SJCRH30 (cell line): ENCODE measurements around the gene GPBP1L1. TPM values are rescaled to one million over a fixed set of nuclear protein-coding genes. Genes with fewer than 3 reads are reported as not detected.
"Not testable (repeated sequence)": the region's sequence is repeated elsewhere in the genome, so short reads cannot be mapped to it uniquely, and the experiment has no call there.

ENCODE experiments used
- DNase-seq, 2 experiments: peaks; one replicate each; pipeline ENCODE4 v3.0.0-alpha.2; 2015 to 2020
- H3K27ac ChIP-seq: fragments of 250-450 bp; sonication (Bioruptor Pico); 2 replicates; pipeline ENCODE4 v1.5.1; 2020; ENCODE audit warnings: mild to moderate bottlenecking, moderate library complexity
- H3K27me3 ChIP-seq: fragments of 250-450 bp; sonication (Bioruptor Pico); 2 replicates; pipeline ENCODE4 v1.5.1; 2020; ENCODE audit warnings: mild to moderate bottlenecking, moderate library complexity
- H3K36me3 ChIP-seq: fragments of 250-450 bp; sonication (Bioruptor Pico); 2 replicates; pipeline ENCODE4 v1.5.1; 2020; ENCODE audit warnings: mild to moderate bottlenecking, moderate library complexity
- H3K4me1 ChIP-seq: fragments of 250-450 bp; sonication (Bioruptor Pico); 2 replicates; pipeline ENCODE4 v1.5.1; 2020; ENCODE audit warnings: mild to moderate bottlenecking, moderate library complexity
- H3K4me3 ChIP-seq: fragments of 250-450 bp; sonication (Bioruptor Pico); 2 replicates; pipeline ENCODE4 v1.5.1; 2020; ENCODE audit warnings: mild to moderate bottlenecking, moderate library complexity
- H3K9me3 ChIP-seq: fragments of 250-450 bp; sonication (Bioruptor Pico); replicated peaks from 2 replicates; pipeline ENCODE4 v1.5.1; 2020; ENCODE audit warnings: mild to moderate bottlenecking, moderate library complexity
- total RNA-seq: library from RNA; depleted of rRNA; stranded (reverse); fragments of >200 nt; shearing (Covaris generic); gene quantifications from 2 replicates; pipeline ENCODE4 v1.2.3, GENCODE V29; 2014

The GPBP1L1 gene
- total RNA-seq, 1 experiment from 2014 or later, result 119 TPM

DNA sequence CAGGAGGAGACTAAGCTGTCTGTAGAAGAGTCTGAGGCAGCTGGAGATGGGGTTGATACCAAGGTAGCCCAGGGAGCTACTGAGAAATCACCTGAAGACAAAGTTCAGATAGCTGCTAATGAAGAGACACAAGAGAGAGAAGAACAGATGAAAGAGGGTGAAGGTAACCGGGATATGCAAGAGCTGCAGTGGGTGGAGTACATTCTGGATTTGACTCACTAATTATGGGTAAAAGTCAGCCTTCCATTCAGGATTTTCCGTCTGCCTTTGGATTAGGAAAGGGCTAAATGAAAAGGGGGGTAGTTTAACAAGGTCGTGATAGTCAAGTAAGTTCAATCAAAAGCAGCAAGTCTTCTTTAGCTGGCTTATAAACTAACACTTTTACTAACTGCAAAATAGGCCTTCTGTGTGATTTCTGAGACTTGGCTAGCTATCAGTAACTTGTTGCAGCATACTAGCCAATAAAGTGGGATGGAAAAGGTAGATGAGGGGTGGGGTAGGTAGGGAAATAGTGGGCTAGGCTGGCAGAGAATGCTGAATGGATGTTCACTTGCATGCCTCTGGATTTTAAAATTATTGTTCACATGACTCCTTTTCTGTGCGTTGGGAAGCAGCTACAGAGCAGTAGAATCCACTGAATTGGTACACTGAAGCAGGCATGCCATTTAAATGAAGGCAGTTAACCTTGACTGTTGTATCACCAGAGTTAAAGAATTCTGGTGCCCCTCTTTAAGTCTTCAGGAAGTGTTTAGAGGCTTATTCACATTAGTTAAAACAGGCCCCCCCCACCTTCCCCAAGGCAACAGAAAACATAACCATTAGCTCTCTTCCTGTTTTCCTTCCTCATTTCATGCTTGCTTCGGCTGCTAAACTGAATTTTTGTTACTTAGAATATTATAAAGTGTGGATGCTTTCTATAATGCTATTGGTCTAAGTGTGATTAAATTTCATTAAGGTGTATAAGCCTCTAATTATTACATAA lies 77.9 kb downstream of the GPBP1L1 start:
- DNase-seq, result no peak
- peaks cover 89% of the 10 kb centered on the region for H3K36me3 ChIP-seq

GRCh38 chr1:45607404-45608074 lies 78.8 kb downstream of the GPBP1L1 start:
- H3K36me3 ChIP-seq, result peaks cover 88% of the 10 kb centered on the region
- no peaks in the 10 kb centered on the region for H3K27me3 ChIP-seq
- H3K4me1 ChIP-seq, result peaks cover 1% of the 10 kb centered on the region; the same call in 1 of the 2 replicates
- no peak overlapping the region for H3K27ac ChIP-seq
- DNase-seq, result no peak
- no peak overlapping the region for H3K4me3 ChIP-seq
- no peaks in the 10 kb centered on the region for H3K9me3 ChIP-seq

More for the DNA sequence above, 77.9 kb downstream of the GPBP1L1 start:
- Histone ChIP-seq H3K9me3 (no peaks in the 10 kb centered on the region), H3K27ac (no peak overlapping the region), H3K4me1 (no peaks in the 10 kb centered on the region), H3K27me3 (no peaks in the 10 kb centered on the region), H3K4me3 (no peak overlapping the region)

- Histone ChIP-seq H3K27me3 (no peaks in the 10 kb centered on the region), H3K4me3 (no peak overlapping the region), H3K36me3 (peaks cover 82% of the 10 kb centered on the region), H3K9me3 (no peaks in the 10 kb centered on the region), H3K27ac (no peak overlapping the region), H3K4me1 (peaks cover 9% of the 10 kb centered on the region)
- DNase-seq, result no peak
Measured at GRCh38 chr1:45604239-45604638, 82.1 kb downstream of the GPBP1L1 start.

GRCh38 chr1:45596765-45597164 lies 89.6 kb downstream of the GPBP1L1 start:
- DNase-seq, H3K4me1 ChIP-seq, H3K27ac ChIP-seq, H3K4me3 ChIP-seq, H3K27me3 ChIP-seq, H3K9me3 ChIP-seq: not testable (repeated sequence)
- peaks cover 74% of the 10 kb centered on the region for H3K36me3 ChIP-seq

DNA sequence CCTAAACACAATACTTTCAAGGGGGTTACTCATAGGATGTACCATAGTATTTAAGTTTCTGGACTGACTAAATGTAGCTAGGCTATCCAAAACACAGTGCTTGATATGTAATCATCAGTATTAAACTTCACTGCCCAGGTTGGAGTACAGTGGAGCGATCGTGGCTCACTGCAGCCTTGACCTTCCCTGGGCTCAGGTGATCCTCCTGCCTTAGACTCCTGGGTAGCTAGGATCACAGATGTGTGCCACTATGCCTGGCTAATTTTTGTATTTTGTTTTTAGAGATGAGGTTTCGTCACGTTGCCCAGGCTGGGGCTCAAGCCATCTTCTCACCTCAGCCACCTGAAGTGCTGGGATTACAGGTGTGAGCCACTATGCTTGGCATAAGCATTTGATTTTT lies 91.9 kb downstream of the GPBP1L1 start:
- Histone ChIP-seq H3K27ac (no peak overlapping the region), H3K36me3 (peaks cover 79% of the 10 kb centered on the region), H3K4me1 (no peaks in the 10 kb centered on the region), H3K4me3 (no peak overlapping the region), H3K9me3 (no peaks in the 10 kb centered on the region), H3K27me3 (no peaks in the 10 kb centered on the region)
- no peak for DNase-seq

DNA sequence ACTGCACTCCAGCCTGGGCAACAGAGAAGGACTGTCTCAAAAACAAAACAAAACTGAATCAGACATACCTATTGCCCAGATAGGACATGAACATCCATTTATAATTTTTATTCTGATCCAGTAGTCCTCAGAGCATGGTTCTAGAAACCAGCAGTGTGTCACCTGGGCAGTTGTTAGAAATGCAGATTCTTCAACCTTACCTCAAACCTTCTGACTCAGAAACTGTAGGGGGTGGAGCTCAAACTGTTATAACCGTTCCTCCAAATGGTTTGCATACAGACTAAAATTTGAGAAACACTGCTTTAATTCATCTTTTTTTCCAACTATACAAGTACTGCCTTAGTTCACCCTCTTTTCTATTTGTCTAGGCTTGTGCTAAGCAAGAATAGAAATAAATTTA lies 96.5 kb downstream of the GPBP1L1 start:
- H3K36me3 ChIP-seq, result peaks cover 66% of the 10 kb centered on the region
- no peak overlapping the region for H3K27ac ChIP-seq

GRCh38 chr1:45586769-45587168 lies 99.6 kb downstream of the GPBP1L1 start:
- no peaks in the 10 kb centered on the region for H3K27me3 ChIP-seq
- peaks cover 40% of the 10 kb centered on the region for H3K36me3 ChIP-seq
- H3K4me1 ChIP-seq, result peaks cover 5% of the 10 kb centered on the region; the same call in 1 of the 2 replicates
- H3K9me3 ChIP-seq, result no peaks in the 10 kb centered on the region
- no peak overlapping the region for H3K27ac ChIP-seq
- no peak for DNase-seq
- H3K4me3 ChIP-seq, result no peak overlapping the region

More for the DNA sequence above, 96.5 kb downstream of the GPBP1L1 start:
- Histone ChIP-seq H3K4me1 (peaks cover 5% of the 10 kb centered on the region; the same call in 1 of the 2 replicates), H3K4me3 (no peak overlapping the region), H3K9me3 (no peaks in the 10 kb centered on the region), H3K27me3 (no peaks in the 10 kb centered on the region)
- no peak for DNase-seq

DNA sequence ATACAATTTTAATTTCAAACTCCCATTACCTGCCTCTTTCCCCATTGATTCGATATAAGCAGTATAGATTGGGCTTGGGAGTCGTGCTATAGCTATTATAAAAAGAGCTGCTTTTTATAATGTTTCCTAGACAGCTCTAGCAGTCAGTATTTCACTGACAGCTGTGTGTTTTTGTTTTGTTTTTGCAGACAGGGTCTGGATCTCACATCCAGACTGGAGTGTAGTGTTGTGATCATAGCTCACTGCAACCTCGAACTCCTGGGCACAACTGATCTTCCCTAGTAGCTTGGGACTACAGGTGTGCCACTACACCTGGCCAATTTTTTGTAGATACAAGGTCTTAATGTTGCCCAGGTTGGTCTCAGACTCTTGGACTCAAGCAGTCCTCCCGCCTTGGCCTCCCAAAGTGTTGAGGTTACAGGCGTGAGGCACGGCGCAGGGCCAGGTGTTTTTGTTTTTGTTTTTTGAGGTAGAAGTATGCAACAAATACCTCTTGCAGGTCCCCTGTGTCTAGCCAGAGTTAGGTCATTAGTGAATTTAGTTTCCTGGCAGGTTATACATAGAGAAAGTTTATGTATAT lies 100.7 kb downstream of the GPBP1L1 start:
- no peak for DNase-seq
- H3K27ac ChIP-seq, result no peak overlapping the region
- peak overlapping the region; percentile 100 for H3K4me3 ChIP-seq
- no peaks in the 10 kb centered on the region for H3K27me3 ChIP-seq
- H3K4me1 ChIP-seq, result peaks cover 5% of the 10 kb centered on the region; the same call in 1 of the 2 replicates
- H3K36me3 ChIP-seq, result peaks cover 29% of the 10 kb centered on the region
- H3K9me3 ChIP-seq, result no peaks in the 10 kb centered on the region

DNA sequence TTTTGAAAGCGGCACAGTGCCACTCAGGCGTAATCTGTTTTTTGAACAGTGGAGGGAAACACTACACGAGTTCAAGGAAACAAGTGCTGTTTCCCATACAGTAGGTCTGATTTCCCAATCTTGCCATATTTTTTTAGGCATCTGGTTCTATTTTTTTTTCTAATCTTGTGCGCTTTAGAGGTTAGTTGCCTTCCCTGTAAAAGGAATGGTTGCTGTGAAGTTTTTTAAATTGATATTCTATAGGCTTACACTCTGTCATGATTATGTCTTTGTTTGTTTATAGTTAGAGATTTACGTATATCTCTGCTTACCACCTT lies 101.3 kb downstream of the GPBP1L1 start:
- H3K4me3 ChIP-seq, result peak overlapping the region; percentile 100
- H3K36me3 ChIP-seq, result peaks cover 29% of the 10 kb centered on the region
- H3K27ac ChIP-seq, result peak overlapping the region; percentile 97
- H3K27me3 ChIP-seq, result no peaks in the 10 kb centered on the region
- peaks cover 5% of the 10 kb centered on the region; the same call in 1 of the 2 replicates for H3K4me1 ChIP-seq
- DNase-seq, result no peak
- no peaks in the 10 kb centered on the region for H3K9me3 ChIP-seq

DNA sequence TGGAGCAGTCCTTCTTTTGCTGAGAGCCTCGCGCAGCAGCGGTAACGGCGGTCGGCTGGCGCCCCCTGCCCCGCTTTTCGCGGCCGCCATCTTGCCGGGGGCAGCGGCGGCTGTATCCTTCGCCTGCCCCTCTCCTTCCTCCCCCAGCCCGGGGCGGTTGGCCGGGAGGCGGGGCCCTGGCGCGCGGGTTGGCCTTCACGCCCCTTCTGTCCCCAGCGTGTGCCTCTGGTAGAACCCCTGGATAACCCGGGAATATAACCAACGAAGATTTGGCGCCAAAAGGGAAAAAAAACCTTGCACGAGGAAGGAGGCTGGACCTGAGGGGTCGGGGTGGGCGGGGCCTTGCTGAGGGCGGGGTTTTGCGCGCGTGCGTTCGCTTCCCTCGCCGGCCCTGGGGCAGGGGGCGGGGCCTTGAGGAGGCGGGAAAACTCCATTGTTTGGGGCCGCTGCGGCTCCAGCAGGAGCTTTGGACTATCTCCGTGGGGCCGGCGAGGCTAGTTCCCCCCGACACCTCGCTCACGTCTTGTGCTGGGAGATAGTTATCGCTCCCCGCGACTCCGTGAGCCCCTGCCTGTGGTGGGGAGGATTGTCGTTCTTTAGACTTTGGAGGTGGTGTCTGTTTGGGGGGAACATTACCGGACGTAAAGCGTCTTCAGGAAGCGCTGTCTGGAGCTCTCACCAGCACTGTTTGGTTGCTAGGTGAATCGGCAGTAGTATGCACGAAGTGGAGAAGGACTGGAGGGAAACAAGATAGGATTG lies 101.8 kb downstream of the GPBP1L1 start:
- Histone ChIP-seq H3K27ac (peak overlapping the region; percentile 97), H3K9me3 (no peaks in the 10 kb centered on the region), H3K4me3 (peak overlapping the region; percentile 100), H3K36me3 (peaks cover 24% of the 10 kb centered on the region), H3K4me1 (peaks cover 5% of the 10 kb centered on the region; the same call in 1 of the 2 replicates), H3K27me3 (no peaks in the 10 kb centered on the region)
- DNase-seq, result peak; percentile 92 to 97

DNA sequence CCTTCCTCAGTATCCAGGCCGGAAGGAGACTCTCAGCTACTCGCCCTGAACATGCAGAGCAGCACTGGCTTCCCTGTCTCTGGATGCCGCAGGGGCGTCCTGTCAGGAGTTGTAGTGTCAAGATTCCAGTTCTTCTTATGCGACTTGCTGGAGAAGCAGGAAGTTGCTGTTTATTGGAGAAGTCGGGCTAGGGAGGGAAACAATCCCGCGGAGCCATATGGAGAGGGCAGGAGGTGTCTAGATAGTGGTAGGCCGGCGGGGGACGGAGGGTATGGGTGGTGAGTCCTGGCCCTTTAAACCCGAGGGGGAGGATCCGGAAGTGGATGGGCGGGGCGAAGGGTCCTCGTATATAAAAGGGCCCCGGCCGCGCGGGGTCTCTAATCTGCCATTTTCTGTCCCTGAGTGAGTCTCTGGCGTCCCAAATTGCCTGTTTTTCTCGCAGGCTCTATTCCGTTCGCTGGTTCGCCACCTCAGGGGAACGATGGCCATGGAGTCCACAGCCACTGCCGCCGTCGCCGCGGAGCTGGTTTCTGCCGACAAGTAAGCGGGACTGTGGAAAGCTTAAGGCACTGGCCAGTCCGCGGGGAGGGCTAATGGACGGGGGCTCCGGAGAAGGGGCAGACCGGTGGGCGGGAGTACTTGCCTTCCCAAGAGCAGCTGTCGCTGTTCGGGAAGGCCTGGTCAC lies 102.5 kb downstream of the GPBP1L1 start, which contains the start of gene NASP:
Gene NASP, plus strand, starts transcription at position 376 of the 685 bp plus-strand sequence. Its CDS starts 106 bp downstream, at position 482.
- no peaks in the 10 kb centered on the region for H3K9me3 ChIP-seq
- DNase-seq, result peak; percentile 91 to 97
- peaks cover 5% of the 10 kb centered on the region; the same call in 1 of the 2 replicates for H3K4me1 ChIP-seq
- peaks cover 16% of the 10 kb centered on the region for H3K36me3 ChIP-seq
- H3K27ac ChIP-seq, result peak within 1 kb of the TSS; percentile 97
- H3K27me3 ChIP-seq, result no peaks in the 10 kb centered on the region
- H3K4me3 ChIP-seq, result peak within 1 kb of the TSS; percentile 100

- peak; percentile 97 to 99 for DNase-seq
- peak overlapping the region; percentile 97 for H3K27ac ChIP-seq
Measured at GRCh38 chr1:45583264-45583665, 103.1 kb downstream of the GPBP1L1 start.

More at GRCh38 chr1:45583264-45583665, 103.1 kb downstream of the GPBP1L1 start:
- Histone ChIP-seq H3K27me3 (no peaks in the 10 kb centered on the region), H3K4me3 (peak overlapping the region; percentile 100), H3K36me3 (peaks cover 11% of the 10 kb centered on the region; the same call in 1 of the 2 replicates), H3K4me1 (peaks cover 5% of the 10 kb centered on the region; the same call in 1 of the 2 replicates), H3K9me3 (0 out of 2 replicates have a peak, but pooled peaks cover 5% of the 10 kb centered on the region)
